Fibroblast of skin of right biceps (primary cell): ENCODE results near the gene ADAMTSL5.
"Not testable (repeated sequence)": the region's sequence is repeated elsewhere in the genome, so short reads cannot be mapped to it uniquely, and the experiment has no call there.

ENCODE experiments used
- DNase-seq: peaks from one replicate; pipeline ENCODE4 v3.0.0-alpha.2; 2013

ADAMTSL5 gene

DNA sequence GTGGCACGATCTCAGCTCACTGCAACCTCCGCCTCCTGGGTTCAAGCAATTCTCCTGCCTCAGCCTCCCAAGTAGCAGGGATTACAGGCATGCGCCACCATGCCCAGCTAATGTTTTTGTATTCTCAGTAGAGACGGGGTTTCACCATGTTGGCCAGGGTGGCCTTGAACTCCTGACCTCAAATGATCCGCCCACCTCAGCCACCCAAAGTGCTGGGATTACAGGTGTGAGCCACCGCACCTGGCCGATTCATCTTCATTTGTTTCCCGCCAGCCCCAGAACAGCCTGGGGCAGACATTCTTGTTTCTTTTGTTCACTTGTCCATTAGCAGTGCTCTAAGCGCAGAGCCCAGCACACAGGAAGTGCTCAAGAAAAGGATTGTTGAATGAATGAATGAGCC, 35.8 kb downstream of the ADAMTSL5 start:
- not testable (repeated sequence) for DNase-seq

DNA sequence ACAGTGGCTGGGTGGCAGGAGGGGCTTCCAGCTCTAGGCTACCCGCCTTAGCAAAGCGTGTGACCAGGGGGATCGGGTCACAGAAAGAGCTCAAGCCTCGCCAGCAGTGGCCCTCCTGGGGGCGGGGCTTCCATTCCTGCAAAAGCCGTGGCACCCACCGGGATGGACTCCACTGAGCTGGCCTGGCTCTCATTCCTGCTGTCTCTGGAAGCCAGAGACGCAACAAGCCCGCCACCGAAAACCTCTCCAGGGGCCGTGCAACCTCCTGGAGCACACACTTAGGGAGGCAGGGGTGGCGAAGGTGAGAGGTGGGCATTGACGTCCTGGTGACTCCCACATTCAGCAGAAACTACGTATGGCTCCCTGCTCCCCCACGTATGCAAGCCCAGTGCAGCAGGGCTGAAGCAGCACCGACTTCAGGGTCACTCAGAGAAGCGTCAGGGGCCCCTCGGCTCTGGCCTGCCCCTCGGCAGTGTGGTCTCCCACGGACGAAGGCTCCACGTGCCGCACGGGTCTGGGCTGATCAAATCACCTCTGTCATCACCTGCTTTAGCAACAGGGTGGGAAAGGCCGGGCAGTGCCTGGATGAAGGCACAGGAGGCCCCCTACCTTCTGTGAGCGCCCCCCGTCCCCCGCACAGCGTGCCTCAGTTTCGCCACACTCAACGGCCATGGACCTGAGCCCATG, 36.9 kb downstream of the ADAMTSL5 start:
- DNase-seq, result no peak

- no peak for DNase-seq
These were observed 38.0 kb downstream of the ADAMTSL5 start for GRCh38 chr19:1474765-1475351.

GRCh38 chr19:1474011-1474764, 38.6 kb downstream of the ADAMTSL5 start:
- no peak for DNase-seq

GRCh38 chr19:1473085-1473851, 39.6 kb downstream of the ADAMTSL5 start:
- no peak for DNase-seq

GRCh38 chr19:1472231-1473084, 40.4 kb downstream of the ADAMTSL5 start:
- no peak for DNase-seq

DNA sequence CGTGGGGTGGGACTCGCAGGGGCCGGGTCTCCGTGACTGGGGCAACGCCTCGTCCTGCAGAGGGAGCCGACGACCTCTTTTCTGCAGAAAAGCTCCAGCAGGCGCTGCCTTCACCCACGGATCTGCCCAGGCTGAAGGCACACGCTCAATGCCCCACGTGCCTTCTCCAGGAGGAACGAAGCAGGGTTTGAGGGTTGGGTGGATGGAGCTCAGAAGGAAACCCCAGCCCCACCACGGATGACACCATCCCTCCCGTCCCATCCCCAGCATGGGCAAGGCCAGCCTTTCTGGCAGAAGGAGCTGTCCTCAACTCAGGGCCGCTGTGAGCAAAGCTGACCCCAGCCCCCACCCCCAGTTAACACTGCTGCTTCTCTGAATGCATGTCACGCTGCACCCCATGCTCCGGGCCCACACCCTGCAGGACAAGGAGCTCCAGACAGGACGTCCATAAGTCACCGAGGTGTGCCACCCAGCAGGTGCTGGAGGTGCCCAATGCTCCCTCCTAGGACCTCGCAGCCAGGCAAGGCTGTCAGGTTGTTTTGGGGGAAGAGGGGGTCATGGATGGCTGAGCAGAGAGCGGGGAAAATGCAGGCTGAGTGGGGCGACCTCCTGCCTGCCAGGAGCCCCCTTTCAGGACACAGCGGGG, 41.2 kb downstream of the ADAMTSL5 start:
- no peak for DNase-seq

DNA sequence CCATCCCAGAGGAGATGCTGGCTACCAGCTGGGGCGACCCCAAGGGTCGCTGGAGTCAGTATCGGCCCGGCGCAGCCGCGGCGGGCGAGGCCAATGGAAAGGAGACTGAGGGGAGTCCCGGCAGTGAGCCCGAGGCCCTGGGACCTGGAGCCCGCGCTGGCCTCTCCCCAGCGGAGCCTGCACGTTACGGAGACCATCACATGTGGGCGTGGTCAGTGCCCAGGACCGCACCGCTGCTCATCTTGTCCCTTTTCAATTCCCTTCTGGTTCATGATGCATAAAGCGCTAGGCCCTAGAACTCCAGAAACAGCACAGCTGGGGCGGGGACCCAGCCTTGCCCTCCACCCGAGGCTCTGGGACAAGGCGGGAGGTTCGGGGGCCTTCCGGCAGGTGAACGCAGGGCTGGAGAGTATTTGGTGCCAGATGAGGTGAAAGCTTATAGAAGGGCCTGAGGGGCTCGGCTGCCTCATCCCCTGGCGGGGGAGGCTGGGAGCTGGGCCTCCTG, 41.8 kb downstream of the ADAMTSL5 start:
- no peak for DNase-seq

GRCh38 chr19:1470305-1471009, 42.4 kb downstream of the ADAMTSL5 start:
- no peak for DNase-seq

GRCh38 chr19:1470055-1470304, 42.8 kb downstream of the ADAMTSL5 start:
- DNase-seq, result no peak

GRCh38 chr19:1469255-1470054, 43.4 kb downstream of the ADAMTSL5 start:
- DNase-seq, result no peak

- peak; percentile 46 for DNase-seq
These were observed 44.0 kb downstream of the ADAMTSL5 start for GRCh38 chr19:1468821-1469254.

DNA sequence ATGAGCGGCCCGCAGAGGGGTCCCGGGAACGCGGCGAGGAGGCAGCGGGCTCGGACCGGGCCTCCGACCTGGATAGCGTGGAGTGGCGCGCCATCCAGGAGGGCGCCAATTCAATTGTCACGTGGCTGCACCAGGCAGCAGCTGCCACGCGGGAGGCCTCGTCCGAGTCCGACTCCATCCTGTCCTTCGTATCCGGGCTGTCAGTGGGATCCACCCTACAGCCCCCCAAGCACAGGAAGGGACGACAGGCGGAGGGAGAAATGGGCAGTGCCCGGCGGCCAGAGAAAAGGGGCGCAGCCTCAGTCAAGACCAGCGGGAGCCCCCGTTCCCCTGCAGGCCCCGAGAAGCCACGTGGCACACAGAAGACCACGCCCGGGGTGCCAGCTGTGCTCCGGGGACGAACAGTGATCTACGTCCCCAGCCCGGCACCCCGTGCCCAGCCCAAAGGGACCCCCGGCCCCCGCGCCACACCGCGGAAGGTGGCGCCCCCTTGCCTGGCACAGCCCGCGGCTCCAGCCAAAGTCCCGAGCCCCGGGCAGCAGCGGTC, 44.5 kb downstream of the ADAMTSL5 start:
- no peak for DNase-seq

- no peak for DNase-seq
These were observed 45.1 kb downstream of the ADAMTSL5 start for GRCh38 chr19:1467490-1468273.

GRCh38 chr19:1467215-1467489, 45.7 kb downstream of the ADAMTSL5 start:
- no peak for DNase-seq

DNA sequence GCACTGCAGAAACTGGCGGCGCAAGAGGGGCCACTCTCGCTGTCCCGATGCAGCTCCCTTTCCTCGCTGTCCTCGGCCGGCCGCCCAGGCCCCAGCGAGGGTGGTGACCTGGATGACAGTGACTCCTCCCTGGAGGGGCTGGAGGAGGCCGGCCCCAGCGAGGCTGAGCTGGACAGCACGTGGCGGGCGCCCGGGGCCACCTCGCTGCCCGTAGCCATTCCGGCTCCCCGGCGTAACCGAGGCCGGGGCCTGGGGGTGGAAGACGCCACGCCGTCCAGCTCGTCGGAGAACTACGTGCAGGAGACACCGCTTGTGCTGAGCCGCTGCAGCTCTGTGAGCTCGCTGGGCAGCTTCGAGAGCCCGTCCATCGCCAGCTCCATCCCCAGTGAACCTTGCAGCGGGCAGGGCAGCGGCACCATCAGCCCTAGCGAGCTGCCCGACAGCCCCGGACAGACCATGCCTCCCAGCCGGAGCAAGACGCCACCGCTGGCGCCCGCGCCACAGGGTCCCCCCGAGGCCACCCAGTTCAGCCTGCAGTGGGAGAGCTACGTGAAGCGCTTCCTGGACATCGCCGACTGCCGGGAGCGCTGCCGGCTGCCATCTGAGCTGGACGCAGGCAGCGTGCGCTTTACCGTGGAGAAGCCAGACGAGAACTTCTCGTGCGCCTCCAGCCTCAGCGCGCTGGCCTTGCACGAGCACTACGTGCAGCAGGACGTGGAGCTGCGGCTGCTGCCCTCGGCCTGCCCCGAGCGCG, 46.2 kb downstream of the ADAMTSL5 start:
- DNase-seq, result no peak

DNA sequence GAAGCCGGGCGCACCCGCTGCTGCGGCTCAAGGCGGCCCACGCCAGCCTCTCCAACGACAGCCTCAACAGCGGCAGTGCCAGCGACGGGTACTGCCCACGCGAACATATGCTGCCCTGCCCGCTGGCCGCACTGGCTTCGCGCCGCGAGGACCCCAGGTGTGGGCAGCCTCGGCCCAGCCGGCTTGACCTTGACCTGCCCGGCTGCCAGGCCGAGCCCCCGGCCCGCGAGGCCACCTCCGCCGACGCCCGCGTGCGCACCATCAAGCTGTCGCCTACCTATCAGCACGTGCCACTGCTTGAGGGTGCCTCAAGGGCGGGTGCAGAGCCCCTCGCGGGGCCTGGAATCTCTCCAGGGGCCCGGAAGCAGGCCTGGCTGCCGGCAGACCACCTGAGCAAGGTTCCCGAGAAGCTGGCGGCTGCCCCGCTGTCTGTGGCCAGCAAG, 46.8 kb downstream of the ADAMTSL5 start:
- no peak for DNase-seq

DNA sequence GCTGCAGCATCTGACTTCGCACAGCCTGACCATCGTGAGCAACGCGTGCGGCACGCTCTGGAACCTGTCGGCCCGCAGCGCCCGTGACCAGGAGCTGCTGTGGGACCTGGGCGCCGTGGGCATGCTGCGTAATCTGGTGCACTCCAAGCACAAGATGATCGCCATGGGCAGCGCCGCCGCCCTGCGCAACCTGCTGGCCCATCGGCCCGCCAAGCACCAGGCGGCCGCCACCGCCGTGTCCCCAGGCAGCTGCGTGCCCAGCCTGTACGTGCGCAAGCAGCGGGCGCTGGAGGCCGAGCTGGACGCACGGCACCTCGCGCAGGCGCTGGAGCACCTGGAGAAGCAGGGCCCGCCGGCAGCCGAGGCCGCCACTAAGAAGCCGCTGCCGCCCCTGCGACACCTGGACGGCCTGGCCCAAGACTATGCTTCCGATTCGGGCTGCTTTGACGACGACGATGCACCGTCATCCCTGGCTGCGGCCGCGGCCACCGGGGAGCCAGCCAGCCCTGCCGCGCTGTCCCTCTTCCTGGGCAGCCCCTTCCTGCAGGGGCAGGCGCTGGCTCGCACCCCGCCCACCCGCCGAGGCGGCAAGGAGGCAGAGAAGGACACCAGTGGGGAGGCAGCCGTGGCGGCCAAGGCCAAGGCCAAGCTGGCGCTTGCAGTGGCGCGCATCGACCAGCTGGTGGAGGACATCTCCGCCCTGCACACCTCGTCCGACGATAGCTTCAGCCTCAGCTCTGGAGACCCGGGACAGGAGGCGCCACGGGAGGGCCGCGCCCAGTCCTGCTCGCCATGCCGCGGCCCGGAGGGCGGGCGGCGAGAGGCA, 47.4 kb downstream of the ADAMTSL5 start:
- DNase-seq, result peak; percentile 56
